Measurements from ENCODE around the gene FUT1. TPM values are rescaled to one million over a fixed set of nuclear protein-coding genes. Genes with fewer than 3 reads are reported as not detected.
"Not testable (repeated sequence)": the region's sequence is repeated elsewhere in the genome, so short reads cannot be mapped to it uniquely, and the experiment has no call there.

Gene FUT1
- polyA plus RNA-seq, 1 experiment: 0.07 TPM

- Histone ChIP-seq H3K9me3 (ENCODE audit: control insufficient read depth, insufficient read depth, low read length) (no peaks in the 10 kb centered on the region), H3K4me3 (ENCODE audit: low read depth, low read length) (no peak overlapping the region), H3K27me3 (ENCODE audit: control insufficient read depth, insufficient read depth, low read length) (peaks cover 3% of the 10 kb centered on the region), H3K27ac (ENCODE audit: low read depth, low read length) (no peak overlapping the region)
- TF ChIP-seq CTCF (IDR thresholded peaks at IDR 0.05; ENCODE audit: low read depth, low read length): no peak
- DNase-seq (ENCODE audit: low read depth, low spot score): no peak
- ChIA-PET POLR2A (interaction anchor here (0.7 kb wide), 1 partner anchor 105 kb away, joined by 4 read pairs; no protein-coding TSS in a partner anchor), CTCF (interaction anchor here (1.0 to 1.5 kb wide), 2 partner anchors 18 to 95 kb away, joined by 3 to 6 read pairs; no protein-coding TSS in a partner anchor)
Observed at GRCh38 chr19:48770266-48770665, 17.8 kb upstream of the FUT1 start.

- H3K27ac ChIP-seq (ENCODE audit: low read depth, low read length): no peak overlapping the region
- H3K4me3 ChIP-seq (ENCODE audit: low read depth, low read length): no peak overlapping the region
- peaks cover 7% of the 10 kb centered on the region for H3K27me3 ChIP-seq (ENCODE audit: control insufficient read depth, insufficient read depth, low read length)
- no peak for DNase-seq (ENCODE audit: low read depth, low spot score)
- no peak for TF ChIP-seq CTCF (IDR thresholded peaks at IDR 0.05; ENCODE audit: low read depth, low read length)
- CTCF ChIA-PET: no interaction called here
- POLR2A ChIA-PET: interaction anchor here (0.7 kb wide), 1 partner anchor 17 kb away, joined by 4 read pairs; no protein-coding TSS in a partner anchor
- H3K9me3 ChIP-seq (ENCODE audit: control insufficient read depth, insufficient read depth, low read length): no peaks in the 10 kb centered on the region
Observed at GRCh38 chr19:48768994-48769713, 16.7 kb upstream of the FUT1 start.

- H3K4me3 ChIP-seq (ENCODE audit: low read depth, low read length); H3K27me3 ChIP-seq (ENCODE audit: control insufficient read depth, insufficient read depth, low read length); DNase-seq (ENCODE audit: low read depth, low spot score); H3K9me3 ChIP-seq (ENCODE audit: control insufficient read depth, insufficient read depth, low read length); CTCF ChIA-PET; H3K27ac ChIP-seq (ENCODE audit: low read depth, low read length); POLR2A ChIA-PET: not testable (repeated sequence)
Observed at GRCh38 chr19:48768171-48768753, 15.8 kb upstream of the FUT1 start.

GRCh38 chr19:48765816-48766215 lies 13.4 kb upstream of the FUT1 start:
- CTCF ChIA-PET; H3K27ac ChIP-seq (ENCODE audit: low read depth, low read length); DNase-seq (ENCODE audit: low read depth, low spot score); POLR2A ChIA-PET; H3K4me3 ChIP-seq (ENCODE audit: low read depth, low read length); H3K9me3 ChIP-seq (ENCODE audit: control insufficient read depth, insufficient read depth, low read length): not testable (repeated sequence)
- peaks cover 23% of the 10 kb centered on the region for H3K27me3 ChIP-seq (ENCODE audit: control insufficient read depth, insufficient read depth, low read length)

GRCh38 chr19:48760504-48761205 lies 8.2 kb upstream of the FUT1 start:
- peaks cover 26% of the 10 kb centered on the region for H3K27me3 ChIP-seq (ENCODE audit: control insufficient read depth, insufficient read depth, low read length)
- no peak for DNase-seq (ENCODE audit: low read depth, low spot score)
- no peaks in the 10 kb centered on the region for H3K9me3 ChIP-seq (ENCODE audit: control insufficient read depth, insufficient read depth, low read length)
- ChIA-PET CTCF (no interaction called here), POLR2A (interaction anchor here (0.6 kb wide), 1 partner anchor 103 kb away, joined by 12 read pairs; no protein-coding TSS in a partner anchor)
- no peak for TF ChIP-seq CTCF (IDR thresholded peaks at IDR 0.05; ENCODE audit: low read depth, low read length)
- H3K27ac ChIP-seq (ENCODE audit: low read depth, low read length): no peak overlapping the region
- H3K4me3 ChIP-seq (ENCODE audit: low read depth, low read length): no peak overlapping the region
